ENCODE measurements around the gene C5orf47. TPM values are rescaled to one million over a fixed set of nuclear protein-coding genes. Genes with fewer than 3 reads are reported as not detected.

Gene C5orf47
- total RNA-seq, 1 donor from 2014 or later: not detected

- Histone ChIP-seq H3K9me3 (ENCODE audit: insufficient read depth, low read depth, low read length) (no peaks in the 10 kb centered on the region), H3K36me3 (ENCODE audit: insufficient read depth, low read length) (peaks cover 11% of the 10 kb centered on the region), H4K20me1 (ENCODE audit: insufficient read depth, low read length) (peaks cover 18% of the 10 kb centered on the region), H2AFZ (ENCODE audit: low read depth, low read length) (no peak overlapping the region), H3K4me1 (ENCODE audit: insufficient read depth, low read length) (no peaks in the 10 kb centered on the region), H3K4me3 (ENCODE audit: insufficient read depth, low read depth, low read length) (no peak overlapping the region), H3K79me2 (ENCODE audit: insufficient read depth, low read length) (peaks cover 15% of the 10 kb centered on the region), H3K4me2 (ENCODE audit: low read length) (no peak overlapping the region), H3K27me3 (ENCODE audit: insufficient read depth, low read length) (no peaks in the 10 kb centered on the region), H3K9ac (ENCODE audit: low read length) (no peak overlapping the region), H3K27ac (ENCODE audit: low read depth, low read length) (no peak overlapping the region)
- DNase-seq (ENCODE audit: low read depth) (no peak), FAIRE-seq (no peak)
- Mint-ChIP-seq H3K9me3 (ENCODE audit: unreplicated experiment) (no peaks in the 10 kb centered on the region), H3K4me3 (ENCODE audit: unreplicated experiment) (no peak overlapping the region), H3K27ac (ENCODE audit: unreplicated experiment) (no peak overlapping the region), H3K36me3 (ENCODE audit: low read depth, unreplicated experiment) (peaks cover 4% of the 10 kb centered on the region), H3K4me1 (ENCODE audit: low read depth, unreplicated experiment) (peaks cover 12% of the 10 kb centered on the region), H3K27me3 (ENCODE audit: low read depth, unreplicated experiment) (no peaks in the 10 kb centered on the region)
- TF ChIP-seq CTCF (IDR thresholded peaks at IDR 0.05; ENCODE audit: insufficient read depth, low read depth, low read length): no peak
- no peak for TF ChIP-seq EZH2 (IDR thresholded peaks at IDR 0.05; ENCODE audit: insufficient read depth, low read length)
These were observed 47.9 kb upstream of the C5orf47 start for GRCh38 chr5:173941102-173941501.

GRCh38 chr5:173941758-173942401 lies 47.1 kb upstream of the C5orf47 start:
- Mint-ChIP-seq H3K4me1 (ENCODE audit: low read depth, unreplicated experiment) (peaks cover 12% of the 10 kb centered on the region), H3K36me3 (ENCODE audit: low read depth, unreplicated experiment) (peaks cover 6% of the 10 kb centered on the region), H3K4me3 (ENCODE audit: unreplicated experiment) (peak overlapping the region; percentile 6), H3K27ac (ENCODE audit: unreplicated experiment) (no peak overlapping the region), H3K27me3 (ENCODE audit: low read depth, unreplicated experiment) (no peaks in the 10 kb centered on the region), H3K9me3 (ENCODE audit: unreplicated experiment) (no peaks in the 10 kb centered on the region)
- Histone ChIP-seq H2AFZ (ENCODE audit: low read depth, low read length) (no peak overlapping the region), H4K20me1 (ENCODE audit: insufficient read depth, low read length) (peaks cover 15% of the 10 kb centered on the region), H3K4me2 (ENCODE audit: low read length) (no peak overlapping the region), H3K79me2 (ENCODE audit: insufficient read depth, low read length) (peaks cover 15% of the 10 kb centered on the region), H3K4me3 (ENCODE audit: insufficient read depth, low read depth, low read length) (no peak overlapping the region), H3K9ac (ENCODE audit: low read length) (no peak overlapping the region), H3K27ac (ENCODE audit: low read depth, low read length) (no peak overlapping the region), H3K9me3 (ENCODE audit: insufficient read depth, low read depth, low read length) (no peaks in the 10 kb centered on the region), H3K27me3 (ENCODE audit: insufficient read depth, low read length) (no peaks in the 10 kb centered on the region), H3K36me3 (ENCODE audit: insufficient read depth, low read length) (peaks cover 18% of the 10 kb centered on the region), H3K4me1 (ENCODE audit: insufficient read depth, low read length) (no peaks in the 10 kb centered on the region)
- TF ChIP-seq EZH2 (IDR thresholded peaks at IDR 0.05; ENCODE audit: insufficient read depth, low read length): no peak
- FAIRE-seq: no peak
- no peak for DNase-seq (ENCODE audit: low read depth)

- no peak overlapping the region for H3K27ac ChIP-seq (ENCODE audit: low read depth, low read length)
- H3K27me3 ChIP-seq (ENCODE audit: insufficient read depth, low read length): no peaks in the 10 kb centered on the region
- H3K27me3 Mint-ChIP-seq (ENCODE audit: low read depth, unreplicated experiment): no peaks in the 10 kb centered on the region
- peaks cover 15% of the 10 kb centered on the region for H3K36me3 Mint-ChIP-seq (ENCODE audit: low read depth, unreplicated experiment)
- no peak overlapping the region for H2AFZ ChIP-seq (ENCODE audit: low read depth, low read length)
- peaks cover 11% of the 10 kb centered on the region for H3K79me2 ChIP-seq (ENCODE audit: insufficient read depth, low read length)
- H3K36me3 ChIP-seq (ENCODE audit: insufficient read depth, low read length): peaks cover 19% of the 10 kb centered on the region
- no peak for FAIRE-seq
- peaks cover 12% of the 10 kb centered on the region for H3K4me1 Mint-ChIP-seq (ENCODE audit: low read depth, unreplicated experiment)
- H3K4me2 ChIP-seq (ENCODE audit: low read length): no peak overlapping the region
- H3K9me3 ChIP-seq (ENCODE audit: insufficient read depth, low read depth, low read length): no peaks in the 10 kb centered on the region
- peaks cover 10% of the 10 kb centered on the region for H4K20me1 ChIP-seq (ENCODE audit: insufficient read depth, low read length)
- no peak for DNase-seq (ENCODE audit: low read depth)
- no peak overlapping the region for H3K4me3 ChIP-seq (ENCODE audit: insufficient read depth, low read depth, low read length)
- TF ChIP-seq EZH2 (IDR thresholded peaks at IDR 0.05; ENCODE audit: insufficient read depth, low read length) (no peak), CTCF (IDR thresholded peaks at IDR 0.05; ENCODE audit: insufficient read depth, low read depth, low read length) (no peak)
- no peak overlapping the region for H3K9ac ChIP-seq (ENCODE audit: low read length)
- H3K9me3 Mint-ChIP-seq (ENCODE audit: unreplicated experiment): no peaks in the 10 kb centered on the region
- H3K4me3 Mint-ChIP-seq (ENCODE audit: unreplicated experiment): no peak overlapping the region
- H3K4me1 ChIP-seq (ENCODE audit: insufficient read depth, low read length): no peaks in the 10 kb centered on the region
- peak overlapping the region; percentile 56 for H3K27ac Mint-ChIP-seq (ENCODE audit: unreplicated experiment)
These were observed 44.5 kb upstream of the C5orf47 start for GRCh38 chr5:173944511-173944910.

Data from astrocyte (in vitro differentiated cells and primary cell).